ENCODE results near the gene COL4A4.

Gene COL4A4

GRCh38 chr2:226999661-227000060 is 164.3 kb downstream of the COL4A4 start:
- TF ChIP-seq EZH2phosphoT487 (IDR thresholded peaks at IDR 0.05; ENCODE audit: low read length) (no peak), EZH2 (optimal IDR thresholded peaks at IDR 0.05; ENCODE audit: low read depth, low read length) (no peak), CTCF (IDR thresholded peaks at IDR 0.05; ENCODE audit: low read length) (no peak)
- Histone ChIP-seq H3F3A (ENCODE audit: insufficient read depth, low read length) (no peaks in the 10 kb centered on the region), H3K36me3 (replicated peaks; ENCODE audit: insufficient read depth, low read length) (no peaks in the 10 kb centered on the region), H3K4me2 (ENCODE audit: low read depth, low read length) (no peak overlapping the region), H3K27ac (ENCODE audit: low read length) (no peak overlapping the region), H2AFZ (ENCODE audit: low read length) (no peak overlapping the region), H3K4me3 (ENCODE audit: low read length) (no peak overlapping the region), H3K27me3 (replicated peaks; ENCODE audit: insufficient read depth, low read length) (no peaks in the 10 kb centered on the region), H4K20me1 (ENCODE audit: insufficient read depth, low read length) (no peaks in the 10 kb centered on the region), H3K9me2 (replicated peaks; ENCODE audit: insufficient read depth, low read length) (no peaks in the 10 kb centered on the region), H3K9ac (ENCODE audit: low read length) (no peak overlapping the region), H3K4me1 (ENCODE audit: low read length) (no peaks in the 10 kb centered on the region), H3K79me2 (ENCODE audit: low read length) (no peaks in the 10 kb centered on the region), H3K9me3 (replicated peaks; ENCODE audit: insufficient read depth, low read length) (no peaks in the 10 kb centered on the region)
- no peak for DNase-seq

DNA sequence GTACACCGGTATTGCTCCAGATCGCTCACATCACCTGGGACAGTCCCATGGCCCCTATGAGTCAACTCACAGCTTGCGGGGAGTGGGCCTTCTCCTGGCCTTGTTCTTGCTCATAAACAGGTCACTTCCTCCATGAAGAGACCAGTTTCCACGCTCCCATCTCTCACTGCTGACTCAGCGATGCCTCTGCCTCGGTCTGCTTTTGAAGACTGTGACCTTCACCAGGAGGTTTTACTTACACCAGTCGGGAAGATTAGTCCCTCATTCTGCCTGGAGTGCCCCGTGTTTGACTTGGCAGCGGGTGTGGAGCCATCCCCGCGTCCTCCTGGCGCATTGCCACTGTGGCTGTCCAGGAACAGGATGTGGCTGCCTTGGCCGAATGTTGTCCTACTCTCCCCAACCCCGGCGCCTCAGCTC is 168.4 kb downstream of the COL4A4 start:
- H3K4me1 ChIP-seq (ENCODE audit: low read length): no peaks in the 10 kb centered on the region
- H3K9ac ChIP-seq (ENCODE audit: low read length): no peak overlapping the region
- no peak for DNase-seq
- H2AFZ ChIP-seq (ENCODE audit: low read length): no peak overlapping the region
- H4K20me1 ChIP-seq (ENCODE audit: insufficient read depth, low read length): no peaks in the 10 kb centered on the region
- H3F3A ChIP-seq (ENCODE audit: insufficient read depth, low read length): no peaks in the 10 kb centered on the region
- H3K27ac ChIP-seq (ENCODE audit: low read length): no peak overlapping the region
- H3K79me2 ChIP-seq (ENCODE audit: low read length): no peaks in the 10 kb centered on the region
- no peaks in the 10 kb centered on the region for H3K9me2 ChIP-seq (replicated peaks; ENCODE audit: insufficient read depth, low read length)
- TF ChIP-seq CTCF (IDR thresholded peaks at IDR 0.05; ENCODE audit: low read length) (no peak), EZH2 (optimal IDR thresholded peaks at IDR 0.05; ENCODE audit: low read depth, low read length) (no peak), EZH2phosphoT487 (IDR thresholded peaks at IDR 0.05; ENCODE audit: low read length) (no peak)
- no peaks in the 10 kb centered on the region for H3K27me3 ChIP-seq (replicated peaks; ENCODE audit: insufficient read depth, low read length)
- no peak overlapping the region for H3K4me3 ChIP-seq (ENCODE audit: low read length)
- H3K9me3 ChIP-seq (replicated peaks; ENCODE audit: insufficient read depth, low read length): no peaks in the 10 kb centered on the region
- H3K4me2 ChIP-seq (ENCODE audit: low read depth, low read length): no peak overlapping the region
- no peaks in the 10 kb centered on the region for H3K36me3 ChIP-seq (replicated peaks; ENCODE audit: insufficient read depth, low read length)

DNA sequence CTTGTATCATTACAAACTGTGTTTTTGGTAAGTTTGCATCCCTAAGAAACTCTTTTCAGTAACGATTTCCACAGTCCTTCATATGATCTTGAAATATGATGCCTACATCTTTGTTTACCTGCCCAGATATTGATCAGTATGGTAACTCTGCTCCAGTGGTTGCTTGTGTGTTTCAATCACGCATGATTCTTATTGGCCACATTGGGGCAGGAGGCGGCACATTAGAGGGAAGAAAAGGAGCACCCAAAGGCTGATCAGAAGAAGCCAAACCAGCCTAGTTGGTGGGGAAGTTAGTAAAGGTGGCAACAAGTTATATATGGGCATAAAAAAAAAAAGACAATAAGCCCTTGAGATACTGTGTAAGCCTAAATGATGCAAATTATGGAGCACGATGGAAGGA is 169.2 kb downstream of the COL4A4 start:
- H3K4me3 ChIP-seq (ENCODE audit: low read length): no peak overlapping the region
- no peaks in the 10 kb centered on the region for H3K9me2 ChIP-seq (replicated peaks; ENCODE audit: insufficient read depth, low read length)
- H3K9me3 ChIP-seq (replicated peaks; ENCODE audit: insufficient read depth, low read length): no peaks in the 10 kb centered on the region
- no peaks in the 10 kb centered on the region for H3K4me1 ChIP-seq (ENCODE audit: low read length)
- H3K36me3 ChIP-seq (replicated peaks; ENCODE audit: insufficient read depth, low read length): no peaks in the 10 kb centered on the region
- no peaks in the 10 kb centered on the region for H3K27me3 ChIP-seq (replicated peaks; ENCODE audit: insufficient read depth, low read length)
- no peak for DNase-seq
- no peak overlapping the region for H3K27ac ChIP-seq (ENCODE audit: low read length)
- no peak overlapping the region for H3K4me2 ChIP-seq (ENCODE audit: low read depth, low read length)
- H4K20me1 ChIP-seq (ENCODE audit: insufficient read depth, low read length): no peaks in the 10 kb centered on the region
- H3K79me2 ChIP-seq (ENCODE audit: low read length): no peaks in the 10 kb centered on the region
- TF ChIP-seq EZH2phosphoT487 (IDR thresholded peaks at IDR 0.05; ENCODE audit: low read length) (no peak), CTCF (IDR thresholded peaks at IDR 0.05; ENCODE audit: low read length) (no peak), EZH2 (optimal IDR thresholded peaks at IDR 0.05; ENCODE audit: low read depth, low read length) (no peak)
- H3F3A ChIP-seq (ENCODE audit: insufficient read depth, low read length): no peaks in the 10 kb centered on the region
- H3K9ac ChIP-seq (ENCODE audit: low read length): no peak overlapping the region
- H2AFZ ChIP-seq (ENCODE audit: low read length): no peak overlapping the region
